Measurements from ENCODE around the gene CNTNAP2.

DNA sequence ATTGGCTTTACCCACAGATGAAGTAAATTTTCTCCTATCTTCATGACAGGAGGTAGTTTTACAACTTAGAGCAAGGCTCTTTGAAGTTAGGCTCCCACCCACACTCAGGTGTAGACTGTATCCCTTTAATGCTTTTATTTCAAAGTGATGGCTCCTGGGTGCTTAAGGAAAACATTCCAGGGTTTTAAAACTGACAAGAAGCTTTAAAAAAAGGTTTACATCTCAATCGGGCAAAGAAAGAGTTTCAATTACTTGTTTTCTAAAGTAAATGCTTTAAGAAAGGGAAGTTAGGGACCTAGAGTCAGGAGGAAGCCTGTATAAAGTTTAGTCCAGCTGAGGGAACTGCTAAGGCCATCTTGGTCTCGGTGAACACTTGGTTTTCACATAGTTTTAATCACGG is 1320.1 kb downstream of the CNTNAP2 start:
- TF ChIP-seq, protein P1, sequence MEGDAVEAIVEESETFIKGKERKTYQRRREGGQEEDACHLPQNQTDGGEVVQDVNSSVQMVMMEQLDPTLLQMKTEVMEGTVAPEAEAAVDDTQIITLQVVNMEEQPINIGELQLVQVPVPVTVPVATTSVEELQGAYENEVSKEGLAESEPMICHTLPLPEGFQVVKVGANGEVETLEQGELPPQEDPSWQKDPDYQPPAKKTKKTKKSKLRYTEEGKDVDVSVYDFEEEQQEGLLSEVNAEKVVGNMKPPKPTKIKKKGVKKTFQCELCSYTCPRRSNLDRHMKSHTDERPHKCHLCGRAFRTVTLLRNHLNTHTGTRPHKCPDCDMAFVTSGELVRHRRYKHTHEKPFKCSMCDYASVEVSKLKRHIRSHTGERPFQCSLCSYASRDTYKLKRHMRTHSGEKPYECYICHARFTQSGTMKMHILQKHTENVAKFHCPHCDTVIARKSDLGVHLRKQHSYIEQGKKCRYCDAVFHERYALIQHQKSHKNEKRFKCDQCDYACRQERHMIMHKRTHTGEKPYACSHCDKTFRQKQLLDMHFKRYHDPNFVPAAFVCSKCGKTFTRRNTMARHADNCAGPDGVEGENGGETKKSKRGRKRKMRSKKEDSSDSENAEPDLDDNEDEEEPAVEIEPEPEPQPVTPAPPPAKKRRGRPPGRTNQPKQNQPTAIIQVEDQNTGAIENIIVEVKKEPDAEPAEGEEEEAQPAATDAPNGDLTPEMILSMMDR (IDR thresholded peaks at IDR 0.05) = no peak
- no peak for TF ChIP-seq POLR2AphosphoS5 (IDR thresholded peaks at IDR 0.05)

Data from suprapubic skin (tissue), 3 donors.